ENCODE results near the gene DLG2. TPM values are rescaled to one million over a fixed set of nuclear protein-coding genes. Genes with fewer than 3 reads are reported as not detected.

The DLG2 gene
- total RNA-seq, 2 experiments from 2014 or later = 2.0 to 2.1 TPM

GRCh38 chr11:83663988-83664387, 1963.2 kb downstream of the DLG2 start:
- ChIA-PET POLR2A (no interaction called here), CTCF (no interaction called here)

GRCh38 chr11:83663446-83663845, 1963.7 kb downstream of the DLG2 start:
- H3K27ac Mint-ChIP-seq = no peak overlapping the region
- CTCF ChIA-PET = no interaction called here
- POLR2A ChIA-PET = no interaction called here
- intact Hi-C loops (cut with DNase I, micrococcal nuclease) = no loop called here
- no peak for TF ChIP-seq CTCF (IDR thresholded peaks at IDR 0.05)
- Histone ChIP-seq H3K4me3 (ENCODE audit: low read length) (no peak overlapping the region), H3K27ac (ENCODE audit: low read depth in 1 of 2, low read length in 2 of 2) (no peak overlapping the region), H3K9me3 (ENCODE audit: control insufficient read depth in 1 of 2, insufficient read depth in 1 of 2, low read length in 2 of 2) (no peaks in the 10 kb centered on the region), H3K4me1 (ENCODE audit: insufficient read depth, low read length) (no peaks in the 10 kb centered on the region), H3K36me3 (ENCODE audit: insufficient read depth, low read length) (no peaks in the 10 kb centered on the region), H3K27me3 (ENCODE audit: control insufficient read depth in 1 of 2, insufficient read depth in 2 of 2, low read length in 2 of 2) (no peaks in the 10 kb centered on the region)
- DNase-seq (no peak), ATAC-seq (ENCODE audit: poor library complexity) (no peak)
- H3K27me3 Mint-ChIP-seq = peaks cover 4% of the 10 kb centered on the region
- H3K9me3 Mint-ChIP-seq = no peaks in the 10 kb centered on the region
- no peak overlapping the region for H3K4me3 Mint-ChIP-seq
- no peaks in the 10 kb centered on the region for H3K36me3 Mint-ChIP-seq (ENCODE audit: low read depth)
- H3K4me1 Mint-ChIP-seq (ENCODE audit: low read depth) = no peaks in the 10 kb centered on the region

More at GRCh38 chr11:83663988-83664387, 1963.2 kb downstream of the DLG2 start:
- TF ChIP-seq CTCF (IDR thresholded peaks at IDR 0.05) = no peak
- Mint-ChIP-seq H3K9me3 (no peaks in the 10 kb centered on the region), H3K4me3 (no peak overlapping the region), H3K36me3 (ENCODE audit: low read depth) (no peaks in the 10 kb centered on the region), H3K4me1 (ENCODE audit: low read depth) (no peaks in the 10 kb centered on the region), H3K27ac (no peak overlapping the region), H3K27me3 (peaks cover 4% of the 10 kb centered on the region)
- intact Hi-C loops (cut with DNase I, micrococcal nuclease) = no loop called here
- ATAC-seq (ENCODE audit: poor library complexity) (no peak), DNase-seq (no peak)
- Histone ChIP-seq H3K27ac (ENCODE audit: low read depth in 1 of 2, low read length in 2 of 2) (no peak overlapping the region), H3K4me1 (ENCODE audit: insufficient read depth, low read length) (no peaks in the 10 kb centered on the region), H3K36me3 (ENCODE audit: insufficient read depth, low read length) (no peaks in the 10 kb centered on the region), H3K9me3 (ENCODE audit: control insufficient read depth in 1 of 2, insufficient read depth in 1 of 2, low read length in 2 of 2) (no peaks in the 10 kb centered on the region), H3K4me3 (ENCODE audit: low read length) (no peak overlapping the region), H3K27me3 (ENCODE audit: control insufficient read depth in 1 of 2, insufficient read depth in 2 of 2, low read length in 2 of 2) (no peaks in the 10 kb centered on the region)

- Histone ChIP-seq H3K27me3 (ENCODE audit: control insufficient read depth in 1 of 2, insufficient read depth in 2 of 2, low read length in 2 of 2) (no peaks in the 10 kb centered on the region), H3K9me3 (ENCODE audit: control insufficient read depth in 1 of 2, insufficient read depth in 1 of 2, low read length in 2 of 2) (no peaks in the 10 kb centered on the region), H3K4me3 (ENCODE audit: low read length) (no peak overlapping the region), H3K36me3 (ENCODE audit: insufficient read depth, low read length) (no peaks in the 10 kb centered on the region), H3K27ac (ENCODE audit: low read depth in 1 of 2, low read length in 2 of 2) (no peak overlapping the region), H3K4me1 (ENCODE audit: insufficient read depth, low read length) (no peaks in the 10 kb centered on the region)
- DNase-seq (no peak), ATAC-seq (ENCODE audit: poor library complexity) (no peak)
- CTCF ChIA-PET = no interaction called here
- no peaks in the 10 kb centered on the region for H3K9me3 Mint-ChIP-seq
- H3K4me3 Mint-ChIP-seq = no peak overlapping the region
- H3K27me3 Mint-ChIP-seq = peaks cover 4% of the 10 kb centered on the region
- no peaks in the 10 kb centered on the region for H3K36me3 Mint-ChIP-seq (ENCODE audit: low read depth)
- intact Hi-C loops (cut with DNase I, micrococcal nuclease) = no loop called here
- no peaks in the 10 kb centered on the region for H3K4me1 Mint-ChIP-seq (ENCODE audit: low read depth)
- H3K27ac Mint-ChIP-seq = no peak overlapping the region
- POLR2A ChIA-PET = no interaction called here
- no peak for TF ChIP-seq CTCF (IDR thresholded peaks at IDR 0.05)
These were observed 1964.7 kb downstream of the DLG2 start for GRCh38 chr11:83662494-83662893.
